ENCODE measurements around the gene OVCH2. TPM values are rescaled to one million over a fixed set of nuclear protein-coding genes. Genes with fewer than 3 reads are reported as not detected.
A peak's percentile ranks its signal among the peaks of the same experiment; 100 is the strongest.

The OVCH2 gene
- total RNA-seq, 6 donors from 2014 or later: 3.0 to 29.3 (median 5.7) TPM

DNA sequence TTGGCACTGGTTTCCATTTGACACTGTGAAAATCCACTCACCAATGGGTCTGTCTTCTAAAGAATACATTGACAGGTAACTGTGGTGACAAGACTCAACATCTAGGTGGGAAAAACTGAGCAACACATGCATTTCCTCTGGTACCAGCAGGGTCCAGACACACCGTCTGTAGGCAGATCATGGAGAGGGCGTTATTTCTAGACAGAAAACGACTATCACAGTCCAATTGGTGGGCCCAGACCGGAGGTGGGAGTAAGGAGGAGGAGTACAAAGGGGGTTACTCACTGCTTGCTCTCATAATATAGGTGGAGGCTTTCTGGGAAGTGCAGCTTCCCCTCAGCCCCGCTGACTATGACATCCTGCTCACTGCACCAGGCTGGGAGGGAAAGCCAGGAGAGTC, 9.9 kb downstream of the OVCH2 start:
- WGBS, 2 donors: 75% methylated on average over 5 of the region's 5 CpGs
- TF ChIP-seq, protein P1, sequence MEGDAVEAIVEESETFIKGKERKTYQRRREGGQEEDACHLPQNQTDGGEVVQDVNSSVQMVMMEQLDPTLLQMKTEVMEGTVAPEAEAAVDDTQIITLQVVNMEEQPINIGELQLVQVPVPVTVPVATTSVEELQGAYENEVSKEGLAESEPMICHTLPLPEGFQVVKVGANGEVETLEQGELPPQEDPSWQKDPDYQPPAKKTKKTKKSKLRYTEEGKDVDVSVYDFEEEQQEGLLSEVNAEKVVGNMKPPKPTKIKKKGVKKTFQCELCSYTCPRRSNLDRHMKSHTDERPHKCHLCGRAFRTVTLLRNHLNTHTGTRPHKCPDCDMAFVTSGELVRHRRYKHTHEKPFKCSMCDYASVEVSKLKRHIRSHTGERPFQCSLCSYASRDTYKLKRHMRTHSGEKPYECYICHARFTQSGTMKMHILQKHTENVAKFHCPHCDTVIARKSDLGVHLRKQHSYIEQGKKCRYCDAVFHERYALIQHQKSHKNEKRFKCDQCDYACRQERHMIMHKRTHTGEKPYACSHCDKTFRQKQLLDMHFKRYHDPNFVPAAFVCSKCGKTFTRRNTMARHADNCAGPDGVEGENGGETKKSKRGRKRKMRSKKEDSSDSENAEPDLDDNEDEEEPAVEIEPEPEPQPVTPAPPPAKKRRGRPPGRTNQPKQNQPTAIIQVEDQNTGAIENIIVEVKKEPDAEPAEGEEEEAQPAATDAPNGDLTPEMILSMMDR (IDR thresholded peaks at IDR 0.05): no peak
- no peak for TF ChIP-seq EP300 (IDR thresholded peaks at IDR 0.05)
- TF ChIP-seq POLR2A (IDR thresholded peaks at IDR 0.05): no peak
- no peak for TF ChIP-seq POLR2AphosphoS5 (IDR thresholded peaks at IDR 0.05)

DNA sequence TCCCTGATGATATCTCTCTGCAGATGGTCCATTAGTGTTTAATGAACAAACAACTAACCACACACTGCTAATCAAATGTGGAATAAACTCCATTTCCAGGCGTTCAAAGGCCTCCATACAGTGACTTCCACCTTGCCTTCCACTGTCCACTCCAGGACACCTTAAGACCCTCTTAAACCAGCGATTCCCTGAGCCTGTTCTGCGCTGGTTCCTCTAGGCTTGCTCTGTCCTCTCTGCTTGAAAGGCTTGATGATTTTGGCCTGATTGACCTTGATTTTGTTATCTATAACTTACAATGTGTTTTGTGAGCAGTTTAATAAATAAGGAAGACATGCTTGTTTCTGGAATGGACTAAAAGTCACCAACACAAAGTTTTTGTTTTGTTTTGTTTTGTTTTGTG, 12.0 kb downstream of the OVCH2 start:
- peak overlapping the region in 1 of 4 donors; percentile 18 for H3K4me3 ChIP-seq
- no peaks in the 10 kb centered on the region for H3K4me1 ChIP-seq
- H3K9me3 ChIP-seq: no peaks in the 10 kb centered on the region
- H3K27me3 ChIP-seq: no peaks in the 10 kb centered on the region
- no peak overlapping the region for H3K27ac ChIP-seq
- no peak for DNase-seq
- no peaks in the 10 kb centered on the region for H3K36me3 ChIP-seq
- TF ChIP-seq EP300 (IDR thresholded peaks at IDR 0.05): no peak
- no peak for TF ChIP-seq POLR2AphosphoS5 (IDR thresholded peaks at IDR 0.05)
- no peak for TF ChIP-seq POLR2A (IDR thresholded peaks at IDR 0.05)
- TF ChIP-seq, protein P1 (IDR thresholded peaks at IDR 0.05): no peak
- WGBS, 2 donors: 78 to 82% methylated on average over 3 of the region's 3 CpGs
- ATAC-seq (ENCODE audit: low FRiP score in 2 of 2): no peak

More for the DNA sequence above, 9.9 kb downstream of the OVCH2 start:
- H3K4me3 ChIP-seq: no peak overlapping the region
- H3K27ac ChIP-seq: no peak overlapping the region
- H3K36me3 ChIP-seq: no peaks in the 10 kb centered on the region
- H3K9me3 ChIP-seq: no peaks in the 10 kb centered on the region
- no peaks in the 10 kb centered on the region for H3K4me1 ChIP-seq
- ATAC-seq (ENCODE audit: low FRiP score in 2 of 2): no peak
- no peak for DNase-seq
- H3K27me3 ChIP-seq: no peaks in the 10 kb centered on the region

DNA sequence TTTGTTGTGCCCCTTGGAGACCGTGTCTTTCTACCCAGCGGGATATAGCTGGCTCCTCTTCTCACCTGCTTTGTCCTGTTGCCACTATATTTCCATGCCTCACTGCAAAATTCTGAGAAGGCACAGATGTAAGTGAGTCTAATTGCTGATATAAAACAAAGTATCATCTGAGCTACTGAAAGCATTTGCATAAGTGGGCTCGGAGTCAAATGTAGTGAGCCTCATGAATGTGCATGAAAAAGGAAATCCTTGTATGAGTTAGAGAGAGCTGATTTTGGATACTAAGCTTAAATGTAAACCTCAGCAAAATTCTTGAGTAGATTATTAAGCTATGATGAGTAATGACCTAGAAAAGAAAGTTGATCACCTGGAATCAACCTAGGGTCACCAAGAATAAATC, 13.9 kb downstream of the OVCH2 start:
- 75 to 86% methylated on average over 3 of the region's 3 CpGs for WGBS, 2 donors
- no peaks in the 10 kb centered on the region for H3K4me1 ChIP-seq
- H3K36me3 ChIP-seq: no peaks in the 10 kb centered on the region
- no peaks in the 10 kb centered on the region for H3K27me3 ChIP-seq
- DNase-seq: no peak
- no peak for TF ChIP-seq POLR2AphosphoS5 (IDR thresholded peaks at IDR 0.05)
- no peak for TF ChIP-seq EP300 (IDR thresholded peaks at IDR 0.05)
- TF ChIP-seq, protein P1 (IDR thresholded peaks at IDR 0.05): no peak
- no peak for TF ChIP-seq POLR2A (IDR thresholded peaks at IDR 0.05)
- ATAC-seq (ENCODE audit: low FRiP score in 2 of 2): no peak
- no peak overlapping the region for H3K4me3 ChIP-seq
- no peaks in the 10 kb centered on the region for H3K9me3 ChIP-seq
- H3K27ac ChIP-seq: no peak overlapping the region

DNA sequence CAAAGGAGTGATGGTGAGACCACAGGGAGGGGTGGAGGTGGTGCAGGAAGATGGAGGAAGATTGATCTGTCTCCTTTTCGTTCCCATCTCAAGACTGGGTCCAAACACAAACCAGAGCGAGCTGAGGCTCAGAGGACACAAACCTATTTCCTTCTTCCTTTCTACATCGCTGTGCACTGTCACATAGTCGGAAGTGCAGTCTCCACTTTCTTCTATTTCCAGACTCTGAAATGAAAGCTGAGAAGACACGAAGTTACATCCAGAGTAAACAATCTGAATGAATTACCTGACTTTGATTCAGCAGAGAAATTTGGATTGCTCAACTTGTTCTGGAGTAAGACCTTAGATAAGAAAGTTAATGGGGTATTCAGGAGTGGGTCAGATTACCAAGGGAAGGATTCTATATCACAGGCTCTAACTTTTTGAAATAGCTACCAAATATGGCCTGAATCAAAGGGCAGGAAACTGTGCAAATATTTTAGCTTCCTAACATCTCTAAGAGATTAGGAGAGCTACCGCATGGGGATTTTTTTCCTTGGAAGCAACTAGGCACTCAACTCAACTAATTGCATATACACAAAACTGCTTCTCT, 14.4 kb downstream of the OVCH2 start:
- no peak for DNase-seq
- WGBS, 2 donors: 43 to 52% methylated on average over 6 of the region's 6 CpGs
- Histone ChIP-seq H3K27me3 (no peaks in the 10 kb centered on the region), H3K36me3 (no peaks in the 10 kb centered on the region), H3K27ac (no peak overlapping the region), H3K9me3 (no peaks in the 10 kb centered on the region), H3K4me1 (no peaks in the 10 kb centered on the region), H3K4me3 (no peak overlapping the region)
- TF ChIP-seq POLR2AphosphoS5 (IDR thresholded peaks at IDR 0.05) (no peak), POLR2A (IDR thresholded peaks at IDR 0.05) (no peak), EP300 (IDR thresholded peaks at IDR 0.05) (no peak)
- TF ChIP-seq, protein P1 (IDR thresholded peaks at IDR 0.05): no peak
- no peak for ATAC-seq (ENCODE audit: low FRiP score in 2 of 2)

DNA sequence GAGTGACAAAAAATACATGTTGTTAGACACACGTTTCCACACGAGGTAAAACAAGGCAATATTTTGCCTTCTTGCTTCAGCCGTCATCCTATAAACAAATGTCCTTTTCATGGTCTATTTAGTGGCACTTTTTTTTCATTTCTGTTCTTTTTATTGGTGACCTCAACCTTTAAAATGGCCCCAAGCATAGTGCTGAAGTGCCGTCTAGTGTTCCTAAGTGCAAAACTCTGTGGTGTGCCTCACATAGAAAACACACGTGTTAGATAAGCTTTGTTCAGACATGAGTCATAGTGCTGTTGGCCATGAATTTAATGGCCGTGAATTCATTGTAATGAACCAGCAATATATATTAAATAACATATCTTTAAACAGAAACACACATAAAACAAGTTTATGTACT, 15.6 kb downstream of the OVCH2 start:
- ATAC-seq (ENCODE audit: low FRiP score in 2 of 2): no peak
- Histone ChIP-seq H3K9me3 (no peaks in the 10 kb centered on the region), H3K27ac (no peak overlapping the region), H3K27me3 (no peaks in the 10 kb centered on the region), H3K4me3 (no peak overlapping the region), H3K4me1 (no peaks in the 10 kb centered on the region), H3K36me3 (no peaks in the 10 kb centered on the region)
- no peak for TF ChIP-seq EP300 (IDR thresholded peaks at IDR 0.05)
- TF ChIP-seq POLR2A (IDR thresholded peaks at IDR 0.05): no peak
- TF ChIP-seq, protein P1 (IDR thresholded peaks at IDR 0.05): no peak
- no peak for TF ChIP-seq POLR2AphosphoS5 (IDR thresholded peaks at IDR 0.05)
- WGBS, 2 donors: 45 to 80% methylated on average over 5 to 6 of the region's 6 CpGs
- DNase-seq: no peak
